Mesendoderm (in vitro differentiated cells): ENCODE data around the gene TENM4.

ENCODE experiments used
- DNase-seq: peaks from one replicate; pipeline ENCODE4 v3.0.0; 2013
- H2AK5ac ChIP-seq: 2 replicates; pipeline ENCODE4 v1.6.1; 2013; ENCODE audit warnings: low read length, inconsistent platforms
- H2BK120ac ChIP-seq: 2 replicates; pipeline ENCODE4 v1.6.1; 2013; ENCODE audit warnings: low read depth, mild to moderate bottlenecking, low read length, moderate library complexity, mixed read lengths
- H2BK15ac ChIP-seq: replicated peaks from 2 replicates; pipeline ENCODE4 v1.6.1; 2013; ENCODE audit warnings: low read depth, mild to moderate bottlenecking, moderate library complexity
- H2BK5ac ChIP-seq: 2 replicates; pipeline ENCODE4 v1.6.1; 2013; ENCODE audit warnings: low read length, inconsistent platforms
- H3K18ac ChIP-seq: 2 replicates; pipeline ENCODE4 v1.6.1; 2013; ENCODE audit warnings: mild to moderate bottlenecking, low read length, mixed read lengths
- H3K23ac ChIP-seq: one replicate; pipeline ENCODE4 v1.6.1; 2013; ENCODE audit warnings: low read length
- H3K27ac ChIP-seq: 2 replicates; pipeline ENCODE4 v1.5.1; 2013; ENCODE audit warnings: low read depth, mild to moderate bottlenecking, inconsistent platforms, low read length, moderate library complexity
- H3K27me3 ChIP-seq: 2 replicates; pipeline ENCODE4 v1.6.1; 2013; ENCODE audit warnings: low read length, control low read depth, mild to moderate bottlenecking, inconsistent platforms; ENCODE audit not compliant: insufficient read depth, poor library complexity
- H3K36me3 ChIP-seq: 2 replicates; pipeline ENCODE4 v1.6.1; 2013; ENCODE audit warnings: low read length, inconsistent platforms; ENCODE audit not compliant: control insufficient read depth, insufficient read depth
- H3K4ac ChIP-seq: one replicate; pipeline ENCODE4 v1.6.1; 2013; ENCODE audit warnings: low read depth, mild to moderate bottlenecking, low read length, moderate library complexity
- H3K4me1 ChIP-seq: 2 replicates; pipeline ENCODE4 v1.6.1; 2013; ENCODE audit warnings: low read depth, low read length, inconsistent platforms; ENCODE audit not compliant: control insufficient read depth
- H3K4me2 ChIP-seq: 2 replicates; pipeline ENCODE4 v1.6.1; 2013; ENCODE audit warnings: low read length
- H3K4me3 ChIP-seq: 2 replicates; pipeline ENCODE4 v1.5.1; 2013; ENCODE audit warnings: mild to moderate bottlenecking, low read length
- H3K56ac ChIP-seq: one replicate; pipeline ENCODE4 v1.6.1; 2013; ENCODE audit warnings: low read length
- H3K79me1 ChIP-seq: 2 replicates; pipeline ENCODE4 v1.6.1; 2013; ENCODE audit warnings: low read length, inconsistent platforms
- H3K79me2 ChIP-seq: 2 replicates; pipeline ENCODE4 v1.6.1; 2013; ENCODE audit warnings: mild to moderate bottlenecking, low read length; ENCODE audit not compliant: control insufficient read depth, insufficient read depth
- H3K9ac ChIP-seq: 2 replicates; pipeline ENCODE4 v1.6.1; 2013; ENCODE audit warnings: low read length, inconsistent platforms
- H4K5ac ChIP-seq: one replicate; pipeline ENCODE4 v1.6.1; 2013; ENCODE audit warnings: low read length
- H4K8ac ChIP-seq: one replicate; pipeline ENCODE4 v1.6.1; 2013; ENCODE audit warnings: low read depth, mild to moderate bottlenecking, control low read depth, low read length, moderate library complexity
- WGBS: extraction: QIAGEN DNeasy Blood & Tissue Kit; methylation state at CpG from one replicate; pipeline ENCODE4 v1.1.7; 2013; ENCODE audit warnings: low lambda C conversion rate, missing lambda C conversion rate; ENCODE audit not compliant: insufficient coverage; ENCODE audit errors: extremely low coverage; 5-methylcytosine and 5-hydroxymethylcytosine counted together

TENM4 gene

DNA sequence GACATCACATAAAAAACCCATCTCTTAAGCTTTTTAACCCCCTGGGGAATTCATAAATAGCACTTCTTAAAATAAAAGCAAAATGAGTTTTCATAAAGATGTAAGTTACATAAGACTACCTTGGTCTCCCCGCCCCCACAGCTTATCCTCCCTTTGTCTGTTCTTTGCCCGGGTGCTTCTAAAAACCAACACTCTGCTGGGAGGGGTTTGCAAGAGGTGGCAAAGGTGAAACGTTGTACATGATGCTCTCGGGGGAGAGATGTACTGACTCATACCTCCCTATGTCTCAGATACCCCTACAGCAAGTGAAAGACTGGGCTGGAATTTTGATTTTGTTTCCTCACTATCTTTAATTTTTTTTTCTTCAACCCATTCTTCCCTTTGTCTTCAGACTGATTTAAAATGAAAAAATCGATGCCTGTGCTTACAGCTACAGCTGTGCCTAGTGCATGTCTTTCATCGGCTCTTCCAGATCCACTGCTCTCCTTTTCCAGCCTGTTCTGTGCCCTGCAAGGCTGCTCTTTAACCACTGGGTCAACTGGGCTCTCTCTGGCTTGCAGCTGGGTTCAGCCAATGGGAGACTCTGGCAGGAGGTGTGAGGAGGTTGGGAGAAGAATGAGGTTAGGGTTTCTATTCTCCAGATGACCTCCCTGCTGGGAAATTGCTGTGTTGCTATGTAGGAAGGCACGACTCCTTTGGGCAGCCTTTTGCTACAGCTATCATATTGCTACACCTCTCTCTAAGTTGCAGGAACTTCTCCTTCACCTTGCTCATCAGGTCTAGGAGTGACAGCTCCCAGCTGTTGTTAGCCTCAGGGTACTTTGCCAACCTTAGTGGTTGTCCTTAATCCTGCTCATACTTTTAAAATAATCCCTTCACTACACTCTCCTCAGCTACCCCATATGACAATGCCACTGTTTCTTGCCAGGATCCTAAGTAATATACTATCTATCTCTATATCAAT, 266.5 kb downstream of the TENM4 start:
- Histone ChIP-seq H3K4me2 (no peak overlapping the region), H2BK120ac (no peak overlapping the region), H2BK5ac (no peak overlapping the region), H4K5ac (no peak overlapping the region), H3K56ac (no peak overlapping the region), H2AK5ac (no peak overlapping the region), H3K79me1 (peaks cover 2% of the 10 kb centered on the region), H3K18ac (no peak overlapping the region), H3K23ac (no peak overlapping the region), H2BK15ac (no peak overlapping the region), H3K4ac (no peak overlapping the region), H3K4me3 (no peak overlapping the region), H3K4me1 (no peaks in the 10 kb centered on the region), H4K8ac (no peak overlapping the region), H3K27me3 (no peaks in the 10 kb centered on the region), H3K36me3 (no peaks in the 10 kb centered on the region), H3K79me2 (no peaks in the 10 kb centered on the region), H3K27ac (no peak overlapping the region), H3K9ac (no peak overlapping the region)
- WGBS, result no CpG with 5 or more reads among the region's 7 CpGs
- peak; percentile 87 for DNase-seq

DNA sequence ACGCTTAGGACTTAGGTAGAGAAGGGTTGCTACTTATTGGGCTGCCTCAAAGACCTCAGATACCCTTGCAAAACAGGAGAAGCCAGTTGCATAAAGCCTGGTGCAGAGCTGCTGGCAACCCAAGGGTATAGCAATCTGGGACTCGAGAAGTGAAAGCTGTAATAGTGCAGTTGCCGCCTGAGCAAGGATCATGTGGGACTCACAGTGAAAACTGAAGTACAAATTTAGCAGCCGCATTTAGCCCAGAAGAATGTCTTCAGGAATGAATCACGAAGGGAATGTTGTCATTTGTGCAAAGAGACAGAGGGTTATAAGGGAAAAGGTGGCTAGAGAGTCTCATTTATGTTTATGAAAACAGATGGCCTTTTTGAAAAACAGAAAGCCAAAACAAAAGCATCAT, 267.2 kb downstream of the TENM4 start:
- Histone ChIP-seq H3K27me3 (no peaks in the 10 kb centered on the region), H3K56ac (no peak overlapping the region), H3K4ac (no peak overlapping the region), H3K27ac (no peak overlapping the region), H2BK15ac (no peak overlapping the region), H3K4me3 (no peak overlapping the region), H3K4me2 (no peak overlapping the region), H3K23ac (no peak overlapping the region), H3K4me1 (no peaks in the 10 kb centered on the region), H3K18ac (no peak overlapping the region), H3K79me2 (no peaks in the 10 kb centered on the region), H2AK5ac (no peak overlapping the region), H3K79me1 (peaks cover 2% of the 10 kb centered on the region), H4K8ac (no peak overlapping the region), H2BK5ac (no peak overlapping the region), H3K9ac (no peak overlapping the region), H3K36me3 (no peaks in the 10 kb centered on the region), H2BK120ac (no peak overlapping the region), H4K5ac (no peak overlapping the region)
- no CpG with 5 or more reads among the region's 5 CpGs for WGBS
- no peak for DNase-seq

DNA sequence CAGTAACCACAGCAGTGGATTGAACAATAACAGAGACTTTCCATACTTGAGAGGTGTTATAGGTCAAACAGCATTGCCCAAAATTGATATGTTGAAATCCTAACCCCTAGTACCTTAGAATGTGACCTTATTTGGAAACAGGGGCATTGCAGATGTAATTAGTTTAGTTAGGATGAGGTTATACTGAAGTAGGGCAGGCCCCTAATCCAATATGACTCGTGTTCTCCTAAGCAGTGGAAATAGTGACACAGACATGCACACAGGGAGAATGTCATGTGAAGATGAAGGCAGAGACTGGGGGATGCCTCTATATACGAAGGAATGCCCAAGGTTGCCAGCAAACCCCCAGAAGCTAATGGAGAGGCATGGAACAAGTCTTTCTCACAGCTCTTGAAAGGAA, 270.5 kb downstream of the TENM4 start:
- Histone ChIP-seq H3K36me3 (no peaks in the 10 kb centered on the region), H3K27me3 (no peaks in the 10 kb centered on the region), H2BK5ac (no peak overlapping the region), H3K23ac (no peak overlapping the region), H4K8ac (no peak overlapping the region), H3K56ac (no peak overlapping the region), H2BK120ac (no peak overlapping the region), H3K79me1 (no peaks in the 10 kb centered on the region), H3K4me1 (peaks cover 2% of the 10 kb centered on the region), H3K4ac (no peak overlapping the region), H4K5ac (no peak overlapping the region), H3K4me2 (no peak overlapping the region), H3K4me3 (no peak overlapping the region), H2BK15ac (no peak overlapping the region), H3K27ac (no peak overlapping the region), H3K79me2 (no peaks in the 10 kb centered on the region), H3K18ac (no peak overlapping the region), H3K9ac (no peak overlapping the region), H2AK5ac (no peak overlapping the region)
- DNase-seq, result no peak
- WGBS, result no CpG with 5 or more reads among the region's 2 CpGs

DNA sequence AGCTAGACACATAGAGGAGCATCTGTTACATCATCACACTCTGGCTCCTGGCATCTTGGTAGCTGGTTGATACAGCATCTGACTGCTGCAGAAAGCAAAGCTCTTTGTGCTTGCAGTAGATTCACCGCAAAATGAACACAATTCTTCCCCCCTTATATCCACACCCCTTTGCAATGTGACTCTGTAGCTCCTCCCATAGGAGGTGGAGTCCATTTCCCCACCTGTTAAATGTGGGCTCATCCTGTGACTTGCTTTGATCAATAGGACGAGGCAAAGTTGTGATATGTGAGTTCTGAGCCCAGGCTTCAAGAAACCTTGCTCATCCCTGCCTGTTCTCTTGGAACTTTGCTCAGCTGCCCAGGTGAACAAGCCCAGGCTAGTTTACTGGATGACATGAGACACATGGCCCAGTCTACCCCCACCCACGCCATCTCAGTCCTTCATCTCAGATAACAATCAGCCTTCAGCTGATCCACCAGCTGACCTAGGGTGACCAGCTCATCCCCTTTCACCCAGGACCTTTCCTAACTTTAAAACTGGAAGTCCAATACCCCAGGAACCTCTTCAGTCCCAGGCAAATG, 272.2 kb downstream of the TENM4 start:
- H3K4me1 ChIP-seq, result peaks cover 2% of the 10 kb centered on the region
- no peak overlapping the region for H3K4me3 ChIP-seq
- no peak overlapping the region for H3K23ac ChIP-seq
- H2BK5ac ChIP-seq, result no peak overlapping the region
- H3K18ac ChIP-seq, result no peak overlapping the region
- H3K4me2 ChIP-seq, result no peak overlapping the region
- no peak overlapping the region for H2BK120ac ChIP-seq
- H2BK15ac ChIP-seq, result no peak overlapping the region
- H3K27ac ChIP-seq, result no peak overlapping the region
- H3K56ac ChIP-seq, result no peak overlapping the region
- no peak overlapping the region for H4K5ac ChIP-seq
- H3K27me3 ChIP-seq, result no peaks in the 10 kb centered on the region
- H3K79me2 ChIP-seq, result no peaks in the 10 kb centered on the region
- no peaks in the 10 kb centered on the region for H3K79me1 ChIP-seq
- no peak overlapping the region for H3K9ac ChIP-seq
- no peak overlapping the region for H4K8ac ChIP-seq
- WGBS, result no CpG with 5 or more reads among the region's 3 CpGs
- no peak overlapping the region for H3K4ac ChIP-seq
- H3K36me3 ChIP-seq, result no peaks in the 10 kb centered on the region
- no peak for DNase-seq
- no peak overlapping the region for H2AK5ac ChIP-seq

DNA sequence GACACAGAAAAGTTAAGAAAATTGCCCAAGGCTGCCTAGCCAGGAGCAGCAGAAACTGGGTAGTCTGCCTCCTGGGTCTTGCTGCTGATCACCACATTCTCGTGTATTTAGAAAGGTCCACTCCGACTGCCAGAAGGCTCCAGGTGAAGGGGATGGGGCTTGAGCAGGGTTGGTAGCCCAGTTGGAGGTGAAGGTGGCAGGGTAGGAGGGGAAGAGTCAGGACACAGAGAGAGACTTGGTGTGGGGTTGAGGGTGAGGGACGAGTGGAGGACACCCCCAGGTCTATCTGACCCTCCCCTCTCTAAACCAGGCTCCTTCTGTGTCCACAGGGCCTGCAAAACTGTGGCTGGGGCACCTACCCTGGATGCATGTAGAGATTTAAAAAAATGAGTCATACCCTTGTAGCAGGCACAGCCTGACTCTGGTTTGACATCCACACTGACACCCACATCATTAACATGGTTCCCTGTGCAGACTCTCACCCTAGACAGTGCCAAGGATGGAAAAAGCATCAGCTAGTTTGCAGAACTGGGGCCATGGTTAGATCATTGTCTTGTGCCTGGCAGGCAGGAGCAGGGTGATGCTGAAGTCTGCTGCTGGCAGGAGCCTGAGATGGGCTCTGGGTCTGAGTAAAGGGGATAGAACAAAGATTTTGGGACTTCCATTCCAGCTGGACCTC, 273.2 kb downstream of the TENM4 start:
- no CpG with 5 or more reads among the region's 3 CpGs for WGBS

More for the DNA sequence above, 273.2 kb downstream of the TENM4 start:
- no peak overlapping the region for H3K18ac ChIP-seq
- H3K9ac ChIP-seq, result no peak overlapping the region
- no peaks in the 10 kb centered on the region for H3K79me1 ChIP-seq
- no peak overlapping the region for H4K5ac ChIP-seq
- H3K4me3 ChIP-seq, result no peak overlapping the region
- H2BK15ac ChIP-seq, result no peak overlapping the region
- H2BK120ac ChIP-seq, result no peak overlapping the region
- H3K79me2 ChIP-seq, result no peaks in the 10 kb centered on the region
- H3K56ac ChIP-seq, result no peak overlapping the region
- H3K4me1 ChIP-seq, result peaks cover 2% of the 10 kb centered on the region
- no peaks in the 10 kb centered on the region for H3K36me3 ChIP-seq
- H2AK5ac ChIP-seq, result no peak overlapping the region
- H3K27ac ChIP-seq, result no peak overlapping the region
- DNase-seq, result no peak
- H4K8ac ChIP-seq, result no peak overlapping the region
- H3K27me3 ChIP-seq, result no peaks in the 10 kb centered on the region
- H3K4ac ChIP-seq, result no peak overlapping the region
- H3K23ac ChIP-seq, result no peak overlapping the region
- H3K4me2 ChIP-seq, result no peak overlapping the region
- no peak overlapping the region for H2BK5ac ChIP-seq
